ENCODE results near the gene TLR6.

DNA sequence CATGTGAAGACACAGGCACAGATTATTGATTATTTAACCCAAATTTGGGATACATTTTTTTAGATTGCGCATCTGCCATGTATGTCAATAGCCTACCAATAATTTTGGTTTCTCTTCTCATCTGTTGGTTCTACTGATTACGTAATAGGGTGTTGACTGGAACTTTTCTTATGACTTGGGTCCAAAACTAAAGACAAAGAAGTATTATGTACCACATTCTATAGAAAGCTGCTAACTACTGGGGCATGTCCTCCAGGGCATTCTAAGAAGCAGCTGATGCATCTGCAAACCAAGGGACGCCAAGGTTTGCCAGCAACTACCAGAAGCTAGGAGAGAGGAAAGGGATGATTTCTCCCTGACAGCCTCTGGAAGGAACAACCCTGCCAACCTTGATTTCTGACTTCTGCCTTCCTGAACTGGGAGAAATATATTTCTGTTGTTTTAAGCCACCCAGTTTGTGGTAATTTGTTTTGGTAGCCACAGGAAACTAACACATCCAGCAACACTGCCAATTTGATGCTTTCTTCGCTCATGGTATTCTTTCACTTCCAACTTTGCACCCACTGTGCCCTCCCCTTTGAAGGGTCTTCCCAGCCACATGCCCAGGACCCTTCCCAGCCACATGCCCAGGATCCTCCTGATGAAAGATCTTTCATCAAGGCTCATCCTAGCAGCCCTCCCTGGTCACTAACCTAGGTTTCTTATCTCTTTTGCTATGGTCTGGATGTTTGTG is 36.1 kb downstream of the TLR6 start:
- TF ChIP-seq, protein P1, sequence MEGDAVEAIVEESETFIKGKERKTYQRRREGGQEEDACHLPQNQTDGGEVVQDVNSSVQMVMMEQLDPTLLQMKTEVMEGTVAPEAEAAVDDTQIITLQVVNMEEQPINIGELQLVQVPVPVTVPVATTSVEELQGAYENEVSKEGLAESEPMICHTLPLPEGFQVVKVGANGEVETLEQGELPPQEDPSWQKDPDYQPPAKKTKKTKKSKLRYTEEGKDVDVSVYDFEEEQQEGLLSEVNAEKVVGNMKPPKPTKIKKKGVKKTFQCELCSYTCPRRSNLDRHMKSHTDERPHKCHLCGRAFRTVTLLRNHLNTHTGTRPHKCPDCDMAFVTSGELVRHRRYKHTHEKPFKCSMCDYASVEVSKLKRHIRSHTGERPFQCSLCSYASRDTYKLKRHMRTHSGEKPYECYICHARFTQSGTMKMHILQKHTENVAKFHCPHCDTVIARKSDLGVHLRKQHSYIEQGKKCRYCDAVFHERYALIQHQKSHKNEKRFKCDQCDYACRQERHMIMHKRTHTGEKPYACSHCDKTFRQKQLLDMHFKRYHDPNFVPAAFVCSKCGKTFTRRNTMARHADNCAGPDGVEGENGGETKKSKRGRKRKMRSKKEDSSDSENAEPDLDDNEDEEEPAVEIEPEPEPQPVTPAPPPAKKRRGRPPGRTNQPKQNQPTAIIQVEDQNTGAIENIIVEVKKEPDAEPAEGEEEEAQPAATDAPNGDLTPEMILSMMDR (IDR thresholded peaks at IDR 0.05) = no peak
- no peak for TF ChIP-seq POLR2A (IDR thresholded peaks at IDR 0.05)

Data from heart left ventricle (tissue), 13 donors.